ENCODE data around the gene SUMO3. TPM values are rescaled to one million over a fixed set of nuclear protein-coding genes. Genes with fewer than 3 reads are reported as not detected.

The SUMO3 gene
- total and polyA plus RNA-seq, 4 donors, result 35.1 to 51.0 (median 40.6) TPM

DNA sequence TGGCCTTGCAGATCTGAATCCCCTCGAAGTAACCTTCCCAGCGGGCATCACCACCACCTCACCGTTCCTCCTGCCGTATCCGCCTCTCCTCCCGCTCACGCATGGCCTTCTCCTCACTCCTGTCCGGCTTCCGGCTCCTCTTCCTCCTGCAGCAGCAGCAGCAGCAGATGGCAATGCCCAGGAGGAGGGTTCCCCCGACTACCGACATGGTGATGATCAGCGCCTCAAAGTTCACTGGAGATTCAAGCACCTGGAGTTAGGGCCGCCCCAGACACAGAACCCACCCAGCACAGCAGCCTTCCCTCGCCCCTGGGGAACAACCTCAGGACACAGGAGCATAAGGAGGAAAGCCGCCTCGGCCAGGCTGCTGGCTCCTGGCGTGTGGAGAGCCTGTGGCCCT is 38.3 kb upstream of the SUMO3 start:
- Histone ChIP-seq H3K27ac (ENCODE audit: low read depth in 1 of 2, low read length in 2 of 2) (no peak overlapping the region), H3K9me3 (ENCODE audit: control insufficient read depth in 4 of 4, low read length in 3 of 4) (no peaks in the 10 kb centered on the region), H3K27me3 (ENCODE audit: control insufficient read depth in 4 of 4, insufficient read depth in 4 of 4, low read length in 3 of 4) (no peaks in the 10 kb centered on the region), H3K4me1 (ENCODE audit: control insufficient read depth in 4 of 4, insufficient read depth in 4 of 4, low read length in 3 of 4) (no peaks in the 10 kb centered on the region), H3K9ac (ENCODE audit: low read depth in 1 of 2, low read length in 2 of 2) (no peak overlapping the region), H3K4me3 (ENCODE audit: low read depth in 1 of 3, low read length in 3 of 3) (no peak overlapping the region), H3K36me3 (ENCODE audit: control insufficient read depth in 4 of 4, insufficient read depth in 3 of 4, low read depth in 1 of 4, low read length in 3 of 4) (peaks cover 20 to 53% (median 39%) of the 10 kb centered on the region in 4 donors)
- WGBS, result 96% methylated on average over 17 of the region's 17 CpGs
- TF ChIP-seq GABPA (IDR thresholded peaks at IDR 0.05 in 1 of 2, conservative IDR thresholded peaks at IDR 0.05 in 1 of 2), result no peak
- DNase-seq (ENCODE audit: low spot score), result no peak

DNA sequence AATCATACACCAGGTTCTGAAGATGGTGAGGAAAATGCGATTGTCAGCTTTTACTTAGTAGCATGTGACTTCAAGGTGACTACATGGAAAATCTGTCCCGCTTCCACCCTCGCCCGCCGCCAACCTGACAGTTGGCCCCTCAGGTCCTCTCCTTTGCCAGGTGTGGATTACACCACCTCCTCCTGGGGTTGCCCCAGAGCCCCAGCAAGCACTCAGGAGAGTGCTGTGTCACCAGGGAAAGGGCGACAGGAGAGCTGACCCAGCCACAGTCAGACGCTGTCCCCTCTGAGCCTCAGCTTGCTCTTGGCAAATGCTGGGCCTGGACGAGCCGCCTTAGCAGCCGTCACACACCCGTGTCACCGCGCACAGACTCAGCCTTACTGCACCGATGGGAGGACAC is 37.7 kb upstream of the SUMO3 start:
- Histone ChIP-seq H3K27me3 (ENCODE audit: control insufficient read depth in 4 of 4, insufficient read depth in 4 of 4, low read length in 3 of 4) (no peaks in the 10 kb centered on the region), H3K27ac (ENCODE audit: low read depth in 1 of 2, low read length in 2 of 2) (no peak overlapping the region), H3K36me3 (ENCODE audit: control insufficient read depth in 4 of 4, insufficient read depth in 3 of 4, low read depth in 1 of 4, low read length in 3 of 4) (peaks cover 20 to 57% (median 44%) of the 10 kb centered on the region in 4 donors), H3K9me3 (ENCODE audit: control insufficient read depth in 4 of 4, low read length in 3 of 4) (no peaks in the 10 kb centered on the region), H3K4me1 (ENCODE audit: control insufficient read depth in 4 of 4, insufficient read depth in 4 of 4, low read length in 3 of 4) (no peaks in the 10 kb centered on the region), H3K4me3 (ENCODE audit: low read depth in 1 of 3, low read length in 3 of 3) (no peak overlapping the region), H3K9ac (ENCODE audit: low read depth in 1 of 2, low read length in 2 of 2) (no peak overlapping the region)
- no peak for TF ChIP-seq FOXA2 (IDR thresholded peaks at IDR 0.05)
- no peak for TF ChIP-seq YY1 (IDR thresholded peaks at IDR 0.05)
- no peak for TF ChIP-seq RXRA (IDR thresholded peaks at IDR 0.05)
- no peak for TF ChIP-seq TAF1 (conservative IDR thresholded peaks at IDR 0.05)
- TF ChIP-seq NR2F2 (IDR thresholded peaks at IDR 0.05), result no peak
- TF ChIP-seq, protein P1, sequence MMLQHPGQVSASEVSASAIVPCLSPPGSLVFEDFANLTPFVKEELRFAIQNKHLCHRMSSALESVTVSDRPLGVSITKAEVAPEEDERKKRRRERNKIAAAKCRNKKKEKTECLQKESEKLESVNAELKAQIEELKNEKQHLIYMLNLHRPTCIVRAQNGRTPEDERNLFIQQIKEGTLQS (IDR thresholded peaks at IDR 0.05), result no peak
- TF ChIP-seq RAD21 (IDR thresholded peaks at IDR 0.05), result no peak
- 96% methylated on average over 14 of the region's 14 CpGs for WGBS
- DNase-seq (ENCODE audit: low spot score), result no peak

DNA sequence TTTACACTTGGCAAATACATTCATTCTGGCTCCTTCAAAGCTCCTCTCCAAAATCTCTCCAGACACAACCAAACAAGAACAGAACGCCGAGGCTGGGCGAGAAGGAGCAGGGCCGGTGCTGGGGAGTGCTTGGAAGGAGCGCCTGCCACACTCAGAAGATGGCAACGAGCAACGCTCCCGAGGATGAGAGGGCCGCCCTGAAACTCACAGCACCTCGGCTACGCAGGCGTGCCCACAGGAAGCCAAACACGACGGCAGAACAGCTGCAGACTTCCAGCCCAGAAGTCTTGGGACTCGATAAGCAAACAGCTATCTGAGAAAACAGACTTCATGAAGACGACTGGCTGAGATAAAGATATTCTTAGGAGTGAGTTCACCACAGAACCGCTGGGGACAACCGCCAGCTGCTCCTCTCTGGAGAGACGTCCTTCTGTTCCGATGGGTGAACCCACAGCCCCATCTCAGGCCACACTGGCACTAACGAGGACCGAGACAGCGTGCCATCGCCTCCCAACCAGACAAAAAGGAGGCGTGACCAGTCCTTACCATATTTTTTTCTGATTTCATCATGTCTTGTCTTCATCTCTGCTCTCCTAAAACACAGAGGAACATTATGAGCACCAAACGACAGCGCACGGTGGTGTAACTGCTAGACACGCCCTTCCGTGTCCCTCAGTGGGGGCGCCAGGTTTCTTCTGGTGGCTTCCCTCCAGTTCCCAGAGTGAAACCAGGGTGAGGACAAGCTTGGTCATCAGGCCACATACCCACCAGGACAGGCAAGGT is 37.0 kb upstream of the SUMO3 start:
- no peaks in the 10 kb centered on the region for H3K27me3 ChIP-seq (ENCODE audit: control insufficient read depth in 4 of 4, insufficient read depth in 4 of 4, low read length in 3 of 4)
- DNase-seq (ENCODE audit: low spot score), result peak; percentile 76
- H3K36me3 ChIP-seq (ENCODE audit: control insufficient read depth in 4 of 4, insufficient read depth in 3 of 4, low read depth in 1 of 4, low read length in 3 of 4), result peaks cover 20 to 58% (median 49%) of the 10 kb centered on the region in 4 donors
- no peak overlapping the region for H3K4me3 ChIP-seq (ENCODE audit: low read depth in 1 of 3, low read length in 3 of 3)
- no peaks in the 10 kb centered on the region for H3K9me3 ChIP-seq (ENCODE audit: control insufficient read depth in 4 of 4, low read length in 3 of 4)
- TF ChIP-seq, protein P2, sequence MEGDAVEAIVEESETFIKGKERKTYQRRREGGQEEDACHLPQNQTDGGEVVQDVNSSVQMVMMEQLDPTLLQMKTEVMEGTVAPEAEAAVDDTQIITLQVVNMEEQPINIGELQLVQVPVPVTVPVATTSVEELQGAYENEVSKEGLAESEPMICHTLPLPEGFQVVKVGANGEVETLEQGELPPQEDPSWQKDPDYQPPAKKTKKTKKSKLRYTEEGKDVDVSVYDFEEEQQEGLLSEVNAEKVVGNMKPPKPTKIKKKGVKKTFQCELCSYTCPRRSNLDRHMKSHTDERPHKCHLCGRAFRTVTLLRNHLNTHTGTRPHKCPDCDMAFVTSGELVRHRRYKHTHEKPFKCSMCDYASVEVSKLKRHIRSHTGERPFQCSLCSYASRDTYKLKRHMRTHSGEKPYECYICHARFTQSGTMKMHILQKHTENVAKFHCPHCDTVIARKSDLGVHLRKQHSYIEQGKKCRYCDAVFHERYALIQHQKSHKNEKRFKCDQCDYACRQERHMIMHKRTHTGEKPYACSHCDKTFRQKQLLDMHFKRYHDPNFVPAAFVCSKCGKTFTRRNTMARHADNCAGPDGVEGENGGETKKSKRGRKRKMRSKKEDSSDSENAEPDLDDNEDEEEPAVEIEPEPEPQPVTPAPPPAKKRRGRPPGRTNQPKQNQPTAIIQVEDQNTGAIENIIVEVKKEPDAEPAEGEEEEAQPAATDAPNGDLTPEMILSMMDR (IDR thresholded peaks at IDR 0.05; ENCODE audit: low read depth, low read length, missing input control), result no peak
- no peak for TF ChIP-seq GABPA (IDR thresholded peaks at IDR 0.05 in 1 of 2, conservative IDR thresholded peaks at IDR 0.05 in 1 of 2)
- TF ChIP-seq TAF1 (conservative IDR thresholded peaks at IDR 0.05), result no peak
- TF ChIP-seq FOXA1 (IDR thresholded peaks at IDR 0.05), result no peak
- TF ChIP-seq EGR1 (IDR thresholded peaks at IDR 0.05; ENCODE audit: low read depth in 2 of 2), result no peak
- TF ChIP-seq FOXA2 (IDR thresholded peaks at IDR 0.05), result no peak
- TF ChIP-seq, protein P1 (IDR thresholded peaks at IDR 0.05), result no peak
- H3K27ac ChIP-seq (ENCODE audit: low read depth in 1 of 2, low read length in 2 of 2), result no peak overlapping the region
- 89% methylated on average over 31 of the region's 31 CpGs for WGBS
- H3K9ac ChIP-seq (ENCODE audit: low read depth in 1 of 2, low read length in 2 of 2), result no peak overlapping the region
- no peaks in the 10 kb centered on the region for H3K4me1 ChIP-seq (ENCODE audit: control insufficient read depth in 4 of 4, insufficient read depth in 4 of 4, low read length in 3 of 4)
